Peyer's patch (tissue), 4 donors: ENCODE data around the gene EXOC8.

Source experiments
- CTCF ChIP-seq, 6 experiments: fragments of 450-650 bp in 4 of 6; fragments of 200-600 bp in 2 of 6; sonication (generic) in 1 of 6; IDR thresholded peaks; one replicate each; pipeline ENCODE4 v1.5.1; 2017 to 2019; ENCODE audit warnings: antibody characterized with exemption in 6 of 6, mild to moderate bottlenecking in 3 of 6, moderate library complexity in 1 of 6
- POLR2A ChIP-seq, 2 donors: fragments of 450-650 bp; IDR thresholded peaks; one replicate each; pipeline ENCODE4 v1.5.1; 2017; ENCODE audit warnings: antibody characterized with exemption in 2 of 2, mild to moderate bottlenecking in 2 of 2, moderate library complexity in 2 of 2

- TF ChIP-seq CTCF (IDR thresholded peaks at IDR 0.05) (no peak), POLR2A (IDR thresholded peaks at IDR 0.05) (no peak)
Measured at GRCh38 chr1:231312432-231312788, 25.2 kb downstream of the EXOC8 start.
